GM12878 (cell line): ENCODE results near the gene TMEM163. TPM values are rescaled to one million over a fixed set of nuclear protein-coding genes. Genes with fewer than 3 reads are reported as not detected.

ENCODE experiments used
- ATAC-seq: fragments of 200-7000 bp; cut with Tn5 transposase; 3 replicates; pipeline ENCODE4 v1.9.1; 2020; ENCODE audit warnings: mild to moderate bottlenecking, moderate library complexity
- BruUV-seq: library from RNA; stranded (reverse); fragments of 400-500 nt; replicated peaks from 2 replicates; lab custom pipeline; 2021; lab: Mats Ljungman, UMichigan
- CTCF ChIA-PET: fragments of 300-600 bp; sonication (Branson Sonifier 250); formaldehyde crosslinking; extraction: SDS; loops from one replicate; lab custom pipeline; 2021; ENCODE audit warnings: inconsistent platforms; lab: Yijun Ruan, JAX
- POLR2A ChIA-PET: fragments of 350-600 bp; formaldehyde crosslinking; extraction: SDS; loops from one replicate; lab custom pipeline; 2021; ENCODE audit warnings: inconsistent platforms; lab: Charles Lee
- RAD21 ChIA-PET: fragments of 300-600 bp; sonication (Branson Sonifier 250); formaldehyde crosslinking; loops from one replicate; lab custom pipeline; 2023; ENCODE audit warnings: antibody characterized with exemption; ENCODE audit not compliant: unreplicated experiment; lab: Charles Lee
- SMC1A ChIA-PET: fragments of 300-600 bp; sonication (Branson Sonifier 250); formaldehyde crosslinking; loops from one replicate; lab custom pipeline; 2023; ENCODE audit not compliant: unreplicated experiment, uncharacterized antibody; lab: Charles Lee
- DNase-seq: peaks from one replicate; pipeline ENCODE4 v3.0.0-alpha.2; 2011; ENCODE audit warnings: low read depth, low spot score
- FAIRE-seq: peaks from 3 replicates; lab custom pipeline; 2011; peaks lifted over from hg19 to GRCh38; lab: Jason Lieb, UNC
- H2AFZ ChIP-seq: 2 replicates; pipeline ENCODE4 v1.6.0; 2011; ENCODE audit warnings: low read depth, low read length, control low read depth; ENCODE audit not compliant: control insufficient read depth
- H3K27ac ChIP-seq: 2 replicates; pipeline ENCODE4 v1.5.1; 2011; ENCODE audit warnings: control low read depth; ENCODE audit not compliant: control insufficient read depth, insufficient read depth
- H3K27me3 ChIP-seq, 2 experiments: replicated peaks in 1 of 2; 2 replicates each; pipeline versions ENCODE4 v1.6.0 to v1.6.1; 2011; ENCODE audit warnings: low read length in 1 of 2; ENCODE audit not compliant: control insufficient read depth in 2 of 2, insufficient read depth in 2 of 2
- H3K36me3 ChIP-seq, 2 experiments: 2 replicates each; pipeline ENCODE4 v1.5.1; 2011; ENCODE audit warnings: low read length in 1 of 2; ENCODE audit not compliant: control insufficient read depth in 2 of 2, insufficient read depth in 2 of 2
- H3K4me1 ChIP-seq: 2 replicates; pipeline ENCODE4 v1.6.1; 2011; ENCODE audit warnings: mild to moderate bottlenecking, low read length, moderate library complexity, mixed read lengths; ENCODE audit not compliant: control insufficient read depth, insufficient read depth
- H3K4me2 ChIP-seq: 2 replicates; pipeline ENCODE4 v1.6.0; 2011; ENCODE audit warnings: control low read depth; ENCODE audit not compliant: control insufficient read depth, insufficient read depth
- H3K4me3 ChIP-seq: fragments of 200-600 bp; sonication (generic); 2 replicates; pipeline ENCODE4 v1.5.1; 2016
- H3K79me2 ChIP-seq: 2 replicates; pipeline ENCODE4 v1.6.0; 2011; ENCODE audit warnings: low read length; ENCODE audit not compliant: control insufficient read depth, insufficient read depth
- H3K9ac ChIP-seq: 2 replicates; pipeline ENCODE4 v1.8.0; 2011; ENCODE audit warnings: low read length, control low read depth, mixed read lengths; ENCODE audit not compliant: control insufficient read depth, insufficient read depth
- H3K9me3 ChIP-seq: replicated peaks from 3 replicates; pipeline ENCODE4 v1.5.1; 2011; ENCODE audit warnings: mild to moderate bottlenecking, low read length; ENCODE audit not compliant: control insufficient read depth, insufficient read depth
- H4K20me1 ChIP-seq: 2 replicates; pipeline ENCODE4 v1.6.0; 2011; ENCODE audit not compliant: control insufficient read depth, insufficient read depth
- ASH2L ChIP-seq: fragments of 300-600, 200-600 bp; sonication (generic); IDR thresholded peaks from 2 replicates; pipeline ENCODE4 v1.6.1; 2017; ENCODE audit warnings: low read depth, mild to moderate bottlenecking, borderline replicate concordance
- CBX3 ChIP-seq: fragments of 200-600 bp; sonication (generic); IDR thresholded peaks from 2 replicates; pipeline ENCODE4 v1.6.1; 2016; ENCODE audit warnings: low read depth, borderline replicate concordance
- CHD1 ChIP-seq: IDR thresholded peaks from 2 replicates; pipeline ENCODE4 v1.6.1; 2012; ENCODE audit warnings: low read depth, low read length, improper control_type of control experiment
- ETV6 ChIP-seq, 2 experiments: fragments of 450-650 bp in 1 of 2; IDR thresholded peaks in 1 of 2; conservative IDR thresholded peaks in 1 of 2; 2 replicates each; pipeline ENCODE4 v1.6.1; 2014; ENCODE audit warnings: antibody characterized with exemption in 1 of 2, borderline replicate concordance in 1 of 2, low read depth in 1 of 2, mild to moderate bottlenecking in 1 of 2, moderate library complexity in 1 of 2
- HDAC6 ChIP-seq: fragments of 200-600 bp; sonication (generic); IDR thresholded peaks from one replicate; pipeline ENCODE4 v1.8.0; 2017; ENCODE audit warnings: antibody characterized with exemption; ENCODE audit not compliant: unreplicated experiment
- IRF4 ChIP-seq: IDR thresholded peaks from 2 replicates; pipeline ENCODE4 v1.6.1; 2011; ENCODE audit warnings: low read depth, low read length
- MEF2A ChIP-seq: IDR thresholded peaks from 2 replicates; pipeline ENCODE4 v1.6.1; 2011; ENCODE audit warnings: low read depth, mild to moderate bottlenecking, low read length, moderate library complexity; ENCODE audit not compliant: insufficient read depth
- NBN ChIP-seq: fragments of 450-650 bp; IDR thresholded peaks from 2 replicates; pipeline ENCODE4 v1.6.1; 2016
- NR2C1 ChIP-seq: fragments of 450-650 bp; IDR thresholded peaks from 2 replicates; pipeline ENCODE4 v1.6.1; 2017; ENCODE audit warnings: antibody characterized with exemption, mild to moderate bottlenecking, moderate library complexity
- PAX5 ChIP-seq: IDR thresholded peaks from 2 replicates; pipeline ENCODE4 v1.6.1; 2011; ENCODE audit warnings: low read depth, low read length, borderline replicate concordance
- RUNX3 ChIP-seq: IDR thresholded peaks from 2 replicates; pipeline ENCODE4 v1.6.1; 2012; ENCODE audit warnings: low read length, inconsistent platforms
- SPI1 ChIP-seq: IDR thresholded peaks from 2 replicates; pipeline ENCODE4 v1.6.1; 2011; ENCODE audit warnings: low read depth, mild to moderate bottlenecking, low read length, moderate library complexity, borderline replicate concordance; ENCODE audit not compliant: insufficient read depth
- SREBF2 ChIP-seq: IDR thresholded peaks from 2 replicates; pipeline ENCODE4 v1.6.1; 2012; ENCODE audit warnings: mild to moderate bottlenecking, low read length
- TBL1XR1 ChIP-seq: IDR thresholded peaks from 2 replicates; pipeline ENCODE4 v1.6.1; 2012; ENCODE audit warnings: low read depth, low read length, improper control_type of control experiment
- ZNF24 ChIP-seq: fragments of 450-650 bp; IDR thresholded peaks from 2 replicates; pipeline ENCODE4 v1.6.1; 2017; ENCODE audit warnings: antibody characterized with exemption, mild to moderate bottlenecking
- ZNF622 ChIP-seq: fragments of 450-650 bp; IDR thresholded peaks from 2 replicates; pipeline ENCODE4 v1.6.1; 2017; ENCODE audit warnings: mild to moderate bottlenecking, inconsistent platforms
- WGBS: methylation state at CpG from one replicate; pipeline ENCODE4 v1.1.6; 2016; ENCODE audit warnings: low lambda C conversion rate; ENCODE audit not compliant: insufficient replicate concordance, insufficient coverage; ENCODE audit errors: missing lambda C conversion rate; 5-methylcytosine and 5-hydroxymethylcytosine counted together
- in situ Hi-C: fragments of 300-500 bp; cut with MboI; formaldehyde crosslinking; loops from 9 replicates; pipeline ENCODE4 v1.14.3; 2018; ENCODE audit warnings: mixed read lengths
- intact Hi-C: fragments of 100-400 bp; cut with micrococcal nuclease; formaldehyde crosslinking; loops from one replicate; pipeline ENCODE4 v1.14.2; 2022; ENCODE audit not compliant: unreplicated experiment
- polyA plus RNA-seq, 11 experiments: library from polyadenylated mRNA; depleted of rRNA in 4 of 11; unstranded in 6 of 11; stranded (reverse) in 5 of 11; fragments of >200 nt; fragmentation: Nextera tagmentation in 4 of 11; fragmentation: Illumina TruSeq in 1 of 11; extraction: Ambion mirVana in 4 of 11; extraction: Trizol in 1 of 11; gene quantifications; 1 replicate in 1 of 11; 2 replicates in 10 of 11; pipeline versions ENCODE4 v1.2.1 to v1.2.3, GENCODE V29; 2011 to 2016; ENCODE audit warnings: inconsistent platforms in 2 of 11, missing spikeins in 2 of 11, low read depth in 1 of 11
- total RNA-seq, 4 experiments: library from RNA; depleted of rRNA in 3 of 4; stranded (reverse); fragments of >200 nt in 3 of 4; fragmentation: Illumina TruSeq in 1 of 4; extraction: Trizol in 1 of 4; gene quantifications; 2 replicates each; pipeline versions ENCODE4 v1.2.1 to v1.2.3, GENCODE V29; 2013 to 2021
- TF ChIP-seq, protein P1 (sequence below): fragments of 450-650 bp; IDR thresholded peaks from 2 replicates; pipeline ENCODE4 v1.6.1; 2016; ENCODE audit warnings: mild to moderate bottlenecking
- TF ChIP-seq, protein P2 (sequence below): fragments of 450-650 bp; IDR thresholded peaks from 2 replicates; pipeline ENCODE4 v1.6.1; 2017; ENCODE audit warnings: low read depth, mild to moderate bottlenecking, moderate library complexity
- TF ChIP-seq, protein P3 (sequence below): fragments of 450-650 bp; formaldehyde crosslinking; IDR thresholded peaks from 2 replicates; pipeline ENCODE4 v1.4.0; 2022; ENCODE audit warnings: mild to moderate bottlenecking, moderate library complexity

The TMEM163 gene
- total and polyA plus RNA-seq, 10 of the 15 experiments (the other 5 are each of a cell fraction or from before 2014, with no cell fraction given), result 0.05 to 0.11 (median 0.07) TPM; not detected in 4

DNA sequence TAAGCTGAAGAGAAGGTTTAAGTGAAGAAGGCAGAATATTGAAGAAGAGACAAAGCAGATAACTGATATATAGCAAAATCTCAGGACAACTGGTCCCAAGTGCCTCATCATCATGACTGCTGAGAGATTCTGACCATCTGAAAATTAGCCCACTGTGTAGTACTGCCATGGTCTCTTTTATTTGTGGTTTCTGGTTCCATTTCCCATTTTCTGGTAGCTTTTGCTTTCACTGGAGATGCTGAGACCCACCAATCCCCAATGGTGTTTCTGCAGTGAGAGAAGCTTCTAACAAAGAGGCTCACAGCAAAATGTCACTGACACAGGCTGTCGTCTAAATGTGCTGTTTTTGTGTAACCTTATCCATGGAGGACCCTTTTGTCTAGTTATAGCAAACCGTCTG is 79.5 kb downstream of the TMEM163 start (continued):
- TF ChIP-seq, protein P1, sequence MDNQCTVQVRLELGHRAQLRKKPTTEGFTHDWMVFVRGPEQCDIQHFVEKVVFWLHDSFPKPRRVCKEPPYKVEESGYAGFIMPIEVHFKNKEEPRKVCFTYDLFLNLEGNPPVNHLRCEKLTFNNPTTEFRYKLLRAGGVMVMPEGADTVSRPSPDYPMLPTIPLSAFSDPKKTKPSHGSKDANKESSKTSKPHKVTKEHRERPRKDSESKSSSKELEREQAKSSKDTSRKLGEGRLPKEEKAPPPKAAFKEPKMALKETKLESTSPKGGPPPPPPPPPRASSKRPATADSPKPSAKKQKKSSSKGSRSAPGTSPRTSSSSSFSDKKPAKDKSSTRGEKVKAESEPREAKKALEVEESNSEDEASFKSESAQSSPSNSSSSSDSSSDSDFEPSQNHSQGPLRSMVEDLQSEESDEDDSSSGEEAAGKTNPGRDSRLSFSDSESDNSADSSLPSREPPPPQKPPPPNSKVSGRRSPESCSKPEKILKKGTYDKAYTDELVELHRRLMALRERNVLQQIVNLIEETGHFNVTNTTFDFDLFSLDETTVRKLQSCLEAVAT, result no peak
- no peak for TF ChIP-seq ETV6 (conservative IDR thresholded peaks at IDR 0.05 in 1 of 2, IDR thresholded peaks at IDR 0.05 in 1 of 2; ENCODE audit: borderline replicate concordance in 1 of 2, low read depth in 1 of 2)
- no peak for TF ChIP-seq ZNF622
- TF ChIP-seq SPI1, result peak; percentile 71
- TF ChIP-seq, protein P2, sequence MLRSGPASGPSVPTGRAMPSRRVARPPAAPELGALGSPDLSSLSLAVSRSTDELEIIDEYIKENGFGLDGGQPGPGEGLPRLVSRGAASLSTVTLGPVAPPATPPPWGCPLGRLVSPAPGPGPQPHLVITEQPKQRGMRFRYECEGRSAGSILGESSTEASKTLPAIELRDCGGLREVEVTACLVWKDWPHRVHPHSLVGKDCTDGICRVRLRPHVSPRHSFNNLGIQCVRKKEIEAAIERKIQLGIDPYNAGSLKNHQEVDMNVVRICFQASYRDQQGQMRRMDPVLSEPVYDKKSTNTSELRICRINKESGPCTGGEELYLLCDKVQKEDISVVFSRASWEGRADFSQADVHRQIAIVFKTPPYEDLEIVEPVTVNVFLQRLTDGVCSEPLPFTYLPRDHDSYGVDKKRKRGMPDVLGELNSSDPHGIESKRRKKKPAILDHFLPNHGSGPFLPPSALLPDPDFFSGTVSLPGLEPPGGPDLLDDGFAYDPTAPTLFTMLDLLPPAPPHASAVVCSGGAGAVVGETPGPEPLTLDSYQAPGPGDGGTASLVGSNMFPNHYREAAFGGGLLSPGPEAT, result no peak
- no peak for TF ChIP-seq ZNF24

DNA sequence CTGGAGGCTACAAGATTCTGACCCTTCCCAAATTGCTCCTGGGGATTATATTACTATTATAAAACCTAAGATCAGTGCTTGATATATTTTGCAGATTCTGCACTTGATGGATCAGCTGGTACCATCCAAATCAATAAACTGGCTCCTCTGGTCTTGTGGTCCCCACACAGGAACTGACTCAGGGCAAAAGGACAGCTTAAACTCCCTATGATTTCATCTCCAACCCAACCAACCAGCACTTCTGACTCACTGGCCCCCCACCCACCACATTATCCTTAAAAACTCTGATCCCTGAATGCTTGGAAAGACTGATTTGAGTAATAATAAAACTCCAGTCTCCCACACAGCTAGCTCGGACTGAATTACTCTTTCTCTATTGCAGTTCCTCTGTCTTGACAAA is 82.1 kb downstream of the TMEM163 start:
- intact Hi-C loops (no loop called here), in situ Hi-C loops (no loop called here)
- no peak overlapping the region for H3K4me3 ChIP-seq
- H3K9ac ChIP-seq, result no peak overlapping the region
- FAIRE-seq (no peak), DNase-seq (no peak), ATAC-seq (no peak)
- RAD21 ChIA-PET, result no interaction called here
- no peaks in the 10 kb centered on the region for H4K20me1 ChIP-seq
- POLR2A ChIA-PET, result no interaction called here
- no TSS peak for BruUV-seq
- no peaks in the 10 kb centered on the region for H3K9me3 ChIP-seq
- 0% methylated on average over 1 of the region's 1 CpG for WGBS
- H3K4me2 ChIP-seq, result no peak overlapping the region
- H3K79me2 ChIP-seq, result no peaks in the 10 kb centered on the region
- CTCF ChIA-PET, result no interaction called here
- peaks cover 3% of the 10 kb centered on the region; the same call in 1 of the 2 replicates for H3K4me1 ChIP-seq
- H3K27me3 ChIP-seq, result no peaks in the 10 kb centered on the region; a peak in 1 of 4 replicates
- no peak overlapping the region for H3K27ac ChIP-seq
- no peaks in the 10 kb centered on the region for H3K36me3 ChIP-seq
- H2AFZ ChIP-seq, result no peak overlapping the region
- SMC1A ChIA-PET, result no interaction called here
- TF ChIP-seq CHD1, result no peak
- TF ChIP-seq, protein P3, sequence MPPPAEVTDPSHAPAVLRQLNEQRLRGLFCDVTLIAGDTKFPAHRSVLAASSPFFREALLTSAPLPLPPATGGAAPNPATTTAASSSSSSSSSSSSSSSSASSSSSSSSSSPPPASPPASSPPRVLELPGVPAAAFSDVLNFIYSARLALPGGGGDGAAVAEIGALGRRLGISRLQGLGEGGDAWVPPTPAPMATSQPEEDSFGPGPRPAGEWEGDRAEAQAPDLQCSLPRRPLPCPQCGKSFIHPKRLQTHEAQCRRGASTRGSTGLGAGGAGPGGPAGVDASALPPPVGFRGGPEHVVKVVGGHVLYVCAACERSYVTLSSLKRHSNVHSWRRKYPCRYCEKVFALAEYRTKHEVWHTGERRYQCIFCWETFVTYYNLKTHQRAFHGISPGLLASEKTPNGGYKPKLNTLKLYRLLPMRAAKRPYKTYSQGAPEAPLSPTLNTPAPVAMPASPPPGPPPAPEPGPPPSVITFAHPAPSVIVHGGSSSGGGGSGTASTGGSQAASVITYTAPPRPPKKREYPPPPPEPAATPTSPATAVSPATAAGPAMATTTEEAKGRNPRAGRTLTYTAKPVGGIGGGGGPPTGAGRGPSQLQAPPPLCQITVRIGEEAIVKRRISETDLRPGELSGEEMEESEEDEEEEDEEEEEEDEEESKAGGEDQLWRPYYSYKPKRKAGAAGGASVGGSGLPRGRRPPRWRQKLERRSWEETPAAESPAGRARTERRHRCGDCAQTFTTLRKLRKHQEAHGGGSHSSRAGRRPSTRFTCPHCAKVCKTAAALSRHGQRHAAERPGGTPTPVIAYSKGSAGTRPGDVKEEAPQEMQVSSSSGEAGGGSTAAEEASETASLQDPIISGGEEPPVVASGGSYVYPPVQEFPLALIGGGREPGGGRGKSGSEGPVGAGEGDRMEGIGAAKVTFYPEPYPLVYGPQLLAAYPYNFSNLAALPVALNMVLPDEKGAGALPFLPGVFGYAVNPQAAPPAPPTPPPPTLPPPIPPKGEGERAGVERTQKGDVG, result no peak
- TF ChIP-seq CBX3, result no peak
- no peak for TF ChIP-seq NR2C1
- no peak for TF ChIP-seq PAX5
- TF ChIP-seq NBN, result no peak
- TF ChIP-seq SREBF2, result no peak
- no peak for TF ChIP-seq TBL1XR1
- TF ChIP-seq MEF2A, result no peak
- TF ChIP-seq HDAC6, result no peak
- no peak for TF ChIP-seq ASH2L
- TF ChIP-seq ZNF24, result no peak
- TF ChIP-seq IRF4, result no peak
- no peak for TF ChIP-seq RUNX3
